ENCODE measurements around the gene DACT2. TPM values are rescaled to one million over a fixed set of nuclear protein-coding genes. Genes with fewer than 3 reads are reported as not detected.

The DACT2 gene
- total and polyA plus RNA-seq, 2 of the 8 experiments (the other 6 are each of a cell fraction or from before 2014, with no cell fraction given) = 2.9 to 3.1 TPM

DNA sequence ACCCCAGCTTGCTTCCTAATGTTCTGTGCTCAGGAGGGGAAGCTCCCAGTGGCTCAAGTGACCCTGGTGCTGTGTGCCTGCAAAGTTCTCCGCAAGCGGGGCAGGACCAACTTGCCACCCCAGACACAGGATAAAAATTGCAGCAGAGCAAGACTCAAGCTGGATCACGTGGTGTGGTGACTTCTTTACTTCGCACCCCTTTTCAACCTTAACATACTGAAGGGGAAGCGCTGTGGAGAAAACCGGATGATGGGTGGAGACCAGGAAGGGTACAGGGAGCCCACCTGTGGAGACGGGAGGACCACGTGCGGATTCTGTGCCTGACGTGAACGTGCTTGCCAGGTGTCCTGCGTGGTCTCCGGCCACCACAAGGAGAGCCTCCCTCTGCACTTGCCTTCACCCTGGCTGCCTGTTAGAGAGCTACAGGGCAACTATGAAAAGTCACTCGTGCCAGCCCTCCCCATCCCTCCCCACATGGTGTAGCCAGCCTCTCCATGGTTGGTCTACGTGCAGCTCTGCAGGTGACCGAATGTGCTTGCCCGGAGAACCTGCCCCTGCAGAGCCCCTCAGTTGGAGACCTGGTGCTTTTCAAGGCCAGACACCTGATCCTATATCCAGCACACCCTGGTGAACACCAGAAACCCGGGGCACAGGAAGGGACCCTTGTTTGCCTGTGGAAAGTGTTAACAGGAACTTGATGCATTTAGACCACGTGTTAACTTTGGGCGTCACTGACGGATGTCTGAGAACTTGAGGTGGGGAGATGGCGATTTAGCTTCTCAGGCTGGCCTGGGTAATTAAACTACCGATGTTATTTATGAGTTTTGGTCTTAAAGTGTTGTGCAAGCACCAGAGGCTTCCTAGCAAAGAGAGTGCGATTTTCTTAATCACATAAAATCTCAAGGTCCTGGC, 23.9 kb upstream of the DACT2 start (continued):
- TF ChIP-seq CHD7 (IDR thresholded peaks at IDR 0.05; ENCODE audit: insufficient replicate concordance, low read length) (no peak), RFX5 (IDR thresholded peaks at IDR 0.05; ENCODE audit: borderline replicate concordance, low read depth, low read length) (no peak), ZNF274 (IDR thresholded peaks at IDR 0.05; ENCODE audit: borderline replicate concordance, extremely low read depth, low read length) (no peak), SP2 (IDR thresholded peaks at IDR 0.05; ENCODE audit: low read length) (no peak), TAF7 (optimal IDR thresholded peaks at IDR 0.05; ENCODE audit: borderline replicate concordance, low read depth, low read length) (no peak), SIRT6 (IDR thresholded peaks at IDR 0.05; ENCODE audit: low read length) (no peak)
